ENCODE data around the gene MMD. TPM values are rescaled to one million over a fixed set of nuclear protein-coding genes. Genes with fewer than 3 reads are reported as not detected.
A peak's percentile ranks its signal among the peaks of the same experiment; 100 is the strongest.

MMD gene
- total RNA-seq, 4 donors from 2014 or later, result 4.6 to 25.7 (median 11.3) TPM

- intact Hi-C loops (cut with DNase I; ENCODE audit: low total_unique reads), result no loop called here
- ATAC-seq, result no peak
These were observed 22.9 kb downstream of the MMD start for GRCh38 chr17:55398689-55399088.

GRCh38 chr17:55395803-55396505 lies 25.7 kb downstream of the MMD start:
- no peak for ATAC-seq
- Histone ChIP-seq H3K4me3 (no peak overlapping the region), H3K27me3 (no peaks in the 10 kb centered on the region), H3K4me1 (peaks cover 9 to 12% of the 10 kb centered on the region in 2 donors), H3K9me3 (no peaks in the 10 kb centered on the region), H3K27ac (no peak overlapping the region), H3K36me3 (peaks cover 0 to 1% of the 10 kb centered on the region in 2 donors)
- DNase-seq, result no peak
- TF ChIP-seq CTCF (IDR thresholded peaks at IDR 0.05 in 4 of 5, conservative IDR thresholded peaks at IDR 0.05 in 1 of 5), result no peak
- intact Hi-C loops (cut with DNase I; ENCODE audit: low total_unique reads), result no loop called here
- in situ Hi-C loops (cut with MboI; ENCODE audit: low sequenced_read_pairs in 4 of 4), result loop anchor here in 1 of 4 donors (25.0 kb wide), 1 partner anchor 91 kb away; no protein-coding TSS in a partner anchor

More at GRCh38 chr17:55398689-55399088, 22.9 kb downstream of the MMD start:
- TF ChIP-seq POLR2A (IDR thresholded peaks at IDR 0.05) (no peak), CTCF (IDR thresholded peaks at IDR 0.05 in 4 of 5, conservative IDR thresholded peaks at IDR 0.05 in 1 of 5) (no peak)
- H3K9me3 ChIP-seq, result no peaks in the 10 kb centered on the region
- H3K36me3 ChIP-seq, result peaks cover 0 to 11% of the 10 kb centered on the region in 2 donors
- DNase-seq, result no peak
- peaks cover 9 to 12% of the 10 kb centered on the region in 2 donors for H3K4me1 ChIP-seq
- H3K4me3 ChIP-seq, result no peak overlapping the region
- no peak overlapping the region for H3K27ac ChIP-seq
- H3K27me3 ChIP-seq, result no peaks in the 10 kb centered on the region
- in situ Hi-C loops (cut with MboI; ENCODE audit: low sequenced_read_pairs in 4 of 4), result loop anchor here in 1 of 4 donors (25.0 kb wide), 1 partner anchor 89 kb away; no protein-coding TSS in a partner anchor

- in situ Hi-C loops (cut with MboI; ENCODE audit: low sequenced_read_pairs in 4 of 4), result loop anchor here in 1 of 4 donors (25.0 kb wide), 1 partner anchor 93 kb away; no protein-coding TSS in a partner anchor
These were observed 27.1 kb downstream of the MMD start for GRCh38 chr17:55394357-55395021.

GRCh38 chr17:55391764-55392467 lies 29.7 kb downstream of the MMD start:
- H3K27me3 ChIP-seq, result no peaks in the 10 kb centered on the region
- H3K4me1 ChIP-seq, result peaks cover 9 to 12% of the 10 kb centered on the region in 2 donors
- in situ Hi-C loops (cut with MboI; ENCODE audit: low sequenced_read_pairs in 4 of 4) (loop anchor here in 1 of 4 donors (25.0 kb wide), 1 partner anchor 95 kb away; no protein-coding TSS in a partner anchor), intact Hi-C loops (cut with DNase I; ENCODE audit: low total_unique reads) (no loop called here)
- TF ChIP-seq POLR2A (IDR thresholded peaks at IDR 0.05), result no peak
- no peak for TF ChIP-seq CTCF (IDR thresholded peaks at IDR 0.05 in 4 of 5, conservative IDR thresholded peaks at IDR 0.05 in 1 of 5)
- no peak overlapping the region for H3K4me3 ChIP-seq
- H3K9me3 ChIP-seq, result no peaks in the 10 kb centered on the region
- ATAC-seq, result no peak
- DNase-seq, result no peak
- no peaks in the 10 kb centered on the region for H3K36me3 ChIP-seq
- H3K27ac ChIP-seq, result no peak overlapping the region

More at GRCh38 chr17:55394357-55395021, 27.1 kb downstream of the MMD start:
- H3K4me1 ChIP-seq, result peaks cover 9 to 12% of the 10 kb centered on the region in 2 donors
- H3K27ac ChIP-seq, result peak overlapping the region in 2 of 4 donors; percentile 23 to 37
- no peak overlapping the region for H3K4me3 ChIP-seq
- H3K36me3 ChIP-seq, result no peaks in the 10 kb centered on the region
- H3K27me3 ChIP-seq, result no peaks in the 10 kb centered on the region
- intact Hi-C loops (cut with DNase I; ENCODE audit: low total_unique reads), result no loop called here
- TF ChIP-seq POLR2A (IDR thresholded peaks at IDR 0.05) (no peak), CTCF (IDR thresholded peaks at IDR 0.05 in 4 of 5, conservative IDR thresholded peaks at IDR 0.05 in 1 of 5) (no peak)
- H3K9me3 ChIP-seq, result no peaks in the 10 kb centered on the region
- DNase-seq (no peak), ATAC-seq (peak in 1 of 2 donors; percentile 73)
